GM06990 (cell line): ENCODE data around the gene SASH3.

ENCODE experiments used
- DNase-seq: peaks from one replicate; pipeline ENCODE4 v3.0.0-alpha.2; 2011; ENCODE audit not compliant: insufficient read length; ENCODE audit errors: extremely low read depth
- H3K27me3 ChIP-seq: replicated peaks from 2 replicates; pipeline ENCODE4 v1.6.0; 2011; ENCODE audit warnings: low read length; ENCODE audit not compliant: control insufficient read depth, insufficient read depth
- H3K36me3 ChIP-seq: 2 replicates; pipeline ENCODE4 v1.5.1; 2011; ENCODE audit warnings: low read length; ENCODE audit not compliant: control insufficient read depth, insufficient read depth
- H3K4me3 ChIP-seq: replicated peaks from 2 replicates; pipeline ENCODE4 v1.5.1; 2011; ENCODE audit warnings: low read depth, mild to moderate bottlenecking, control low read depth, low read length
- TF ChIP-seq, protein P1 (sequence below): IDR thresholded peaks from 2 replicates; pipeline ENCODE4 v1.5.1; 2011; ENCODE audit warnings: low read length, control low read depth, mild to moderate bottlenecking, inconsistent platforms; ENCODE audit not compliant: insufficient read depth, poor library complexity, severe bottlenecking

SASH3 gene

DNA sequence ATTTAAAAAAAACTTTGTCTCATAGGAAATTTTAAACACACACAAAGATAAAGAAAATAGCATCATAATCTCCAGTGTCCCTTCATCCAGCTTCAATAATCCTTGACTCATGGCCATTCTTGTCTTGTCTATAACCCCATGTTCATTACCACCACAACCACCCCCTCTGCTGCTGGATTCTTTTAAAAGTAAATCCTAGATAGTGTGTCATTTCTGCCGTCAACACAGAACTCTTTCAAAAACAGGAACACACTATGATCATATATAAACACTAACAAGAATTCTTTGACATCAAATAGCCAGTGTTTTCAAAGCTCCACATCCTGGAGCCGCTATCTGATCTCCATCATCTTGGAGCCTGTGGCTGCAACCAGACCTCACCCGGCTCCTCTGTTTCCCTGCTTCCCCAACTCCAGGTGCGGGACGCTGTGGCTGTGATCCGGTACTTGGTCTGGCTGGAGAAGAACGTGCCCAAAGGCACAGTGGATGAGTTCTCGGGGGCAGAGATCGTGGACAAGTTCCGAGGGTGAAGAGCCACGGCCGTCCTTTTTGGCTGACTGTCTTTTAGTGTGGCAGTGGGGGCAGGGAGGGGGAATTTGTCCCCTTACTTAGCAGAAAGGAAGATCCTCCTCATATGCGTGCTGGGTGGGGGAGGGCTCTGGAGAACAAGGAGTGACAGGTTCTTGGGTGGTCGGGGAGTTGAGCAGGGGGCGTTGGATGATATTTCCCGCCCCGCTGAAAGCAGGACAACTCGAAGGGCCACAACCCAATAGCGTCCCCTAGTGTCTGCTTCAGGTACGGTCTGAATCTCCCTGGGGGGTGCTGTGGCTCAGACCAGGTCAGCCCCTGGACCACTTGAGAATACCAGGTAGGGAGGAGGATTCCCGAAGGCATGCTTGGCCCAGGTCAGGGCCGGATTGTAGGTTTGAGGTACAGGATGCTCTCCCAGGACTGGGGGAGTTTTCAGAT, 25.4 kb upstream of the SASH3 start:
- no peaks in the 10 kb centered on the region; the same call in 1 of the 2 replicates for H3K27me3 ChIP-seq
- TF ChIP-seq, protein P1, sequence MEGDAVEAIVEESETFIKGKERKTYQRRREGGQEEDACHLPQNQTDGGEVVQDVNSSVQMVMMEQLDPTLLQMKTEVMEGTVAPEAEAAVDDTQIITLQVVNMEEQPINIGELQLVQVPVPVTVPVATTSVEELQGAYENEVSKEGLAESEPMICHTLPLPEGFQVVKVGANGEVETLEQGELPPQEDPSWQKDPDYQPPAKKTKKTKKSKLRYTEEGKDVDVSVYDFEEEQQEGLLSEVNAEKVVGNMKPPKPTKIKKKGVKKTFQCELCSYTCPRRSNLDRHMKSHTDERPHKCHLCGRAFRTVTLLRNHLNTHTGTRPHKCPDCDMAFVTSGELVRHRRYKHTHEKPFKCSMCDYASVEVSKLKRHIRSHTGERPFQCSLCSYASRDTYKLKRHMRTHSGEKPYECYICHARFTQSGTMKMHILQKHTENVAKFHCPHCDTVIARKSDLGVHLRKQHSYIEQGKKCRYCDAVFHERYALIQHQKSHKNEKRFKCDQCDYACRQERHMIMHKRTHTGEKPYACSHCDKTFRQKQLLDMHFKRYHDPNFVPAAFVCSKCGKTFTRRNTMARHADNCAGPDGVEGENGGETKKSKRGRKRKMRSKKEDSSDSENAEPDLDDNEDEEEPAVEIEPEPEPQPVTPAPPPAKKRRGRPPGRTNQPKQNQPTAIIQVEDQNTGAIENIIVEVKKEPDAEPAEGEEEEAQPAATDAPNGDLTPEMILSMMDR, result peak; percentile 60
- DNase-seq, result no peak

DNA sequence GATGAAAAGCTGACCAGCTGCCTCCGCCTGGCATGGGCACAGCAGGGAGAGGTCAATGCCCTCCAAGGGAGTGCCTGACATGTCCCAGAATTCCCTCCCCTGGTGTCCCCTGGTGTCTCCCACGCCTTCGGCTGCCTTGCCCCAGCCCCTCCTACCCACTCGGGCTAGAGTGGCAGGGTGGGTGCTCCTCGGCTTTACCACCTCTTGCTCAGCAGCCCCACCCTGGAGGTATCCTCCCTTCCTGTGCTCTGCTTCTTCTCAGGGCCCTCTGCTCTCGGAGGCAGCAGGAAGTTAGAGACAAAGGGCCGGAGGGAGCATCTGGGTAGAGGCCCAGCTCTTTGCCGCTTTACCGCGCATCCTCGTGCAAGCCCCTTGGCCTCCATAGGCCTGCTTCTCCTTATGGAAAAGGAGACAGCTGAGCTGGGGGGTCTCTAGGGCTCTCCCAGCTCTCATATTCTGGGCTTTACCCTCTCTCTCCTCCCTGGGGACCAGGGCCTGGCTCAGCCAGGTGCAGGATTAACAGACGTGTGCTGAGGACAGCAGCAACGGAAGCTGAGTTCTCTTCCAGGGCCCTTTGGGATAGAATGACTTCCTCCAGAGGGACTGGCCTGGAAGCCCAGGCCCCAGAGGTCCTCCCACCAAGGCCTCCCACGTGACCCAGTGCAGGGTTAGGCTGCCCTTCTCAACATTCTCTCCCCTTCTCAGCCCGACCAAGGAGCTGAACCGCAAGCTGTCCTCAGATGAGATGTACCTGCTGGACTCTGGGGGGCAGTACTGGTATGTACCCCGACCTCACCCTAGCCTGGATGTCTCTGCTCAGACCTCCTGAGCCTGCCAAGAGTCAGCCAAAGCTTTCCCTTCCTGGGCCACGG, 23.7 kb upstream of the SASH3 start:
- DNase-seq, result no peak
- no peak overlapping the region for H3K4me3 ChIP-seq
- H3K36me3 ChIP-seq, result no peaks in the 10 kb centered on the region
- no peaks in the 10 kb centered on the region; the same call in 1 of the 2 replicates for H3K27me3 ChIP-seq
- TF ChIP-seq, protein P1, result peak; percentile 43

More for the DNA sequence above, 25.4 kb upstream of the SASH3 start:
- Histone ChIP-seq H3K36me3 (no peaks in the 10 kb centered on the region), H3K4me3 (no peak overlapping the region)

DNA sequence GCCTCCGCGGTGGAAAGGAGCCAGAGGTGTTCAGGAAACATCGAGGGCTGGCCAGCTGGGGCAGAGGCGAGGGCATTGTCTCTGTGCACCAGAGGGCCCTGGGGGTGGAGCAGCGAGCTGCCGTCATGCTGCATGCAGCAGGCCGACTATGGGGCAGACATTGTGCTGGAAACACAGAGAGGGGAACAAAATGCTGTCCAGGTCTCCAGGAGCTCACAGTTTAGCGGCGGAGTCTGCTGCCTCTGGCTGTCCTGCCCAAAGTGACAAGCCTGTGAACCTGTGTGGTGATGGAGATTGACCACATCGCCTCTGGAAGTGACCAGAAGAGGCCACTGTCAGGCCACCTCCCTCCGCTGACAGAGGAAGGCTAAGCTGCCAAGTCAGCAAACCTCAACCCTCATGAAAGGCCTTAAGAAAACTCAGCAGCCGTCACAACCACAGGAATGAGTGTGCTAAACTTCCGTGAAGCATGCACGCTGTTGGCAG, 20.1 kb upstream of the SASH3 start:
- no peak for DNase-seq
- no peaks in the 10 kb centered on the region; the same call in 1 of the 2 replicates for H3K27me3 ChIP-seq

DNA sequence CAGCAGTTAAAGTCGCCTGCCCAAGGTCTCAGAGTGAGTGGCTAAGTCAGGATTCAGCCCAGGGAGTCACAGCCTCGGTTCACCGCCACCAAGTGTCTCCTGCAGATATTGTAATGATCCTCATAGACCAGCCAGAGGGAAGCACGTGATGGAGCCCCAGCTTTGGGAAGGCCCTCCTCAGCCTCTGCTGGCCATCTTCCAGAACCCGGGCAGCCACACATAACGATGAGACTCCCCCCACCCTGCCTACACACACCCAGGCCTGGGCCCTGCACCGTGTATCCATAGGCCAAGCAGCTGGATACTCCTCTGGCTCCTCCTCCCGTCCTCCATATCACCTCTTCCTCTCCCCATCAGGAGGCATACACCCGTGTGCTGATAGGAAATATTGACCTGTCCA, 19.6 kb upstream of the SASH3 start:
- no peak for DNase-seq
- TF ChIP-seq, protein P1, result no peak
- H3K4me3 ChIP-seq, result no peak overlapping the region
- no peaks in the 10 kb centered on the region for H3K36me3 ChIP-seq
- no peaks in the 10 kb centered on the region; the same call in 1 of the 2 replicates for H3K27me3 ChIP-seq

More for the DNA sequence above, 20.1 kb upstream of the SASH3 start:
- TF ChIP-seq, protein P1, result no peak
- H3K4me3 ChIP-seq, result no peak overlapping the region
- no peaks in the 10 kb centered on the region for H3K36me3 ChIP-seq

DNA sequence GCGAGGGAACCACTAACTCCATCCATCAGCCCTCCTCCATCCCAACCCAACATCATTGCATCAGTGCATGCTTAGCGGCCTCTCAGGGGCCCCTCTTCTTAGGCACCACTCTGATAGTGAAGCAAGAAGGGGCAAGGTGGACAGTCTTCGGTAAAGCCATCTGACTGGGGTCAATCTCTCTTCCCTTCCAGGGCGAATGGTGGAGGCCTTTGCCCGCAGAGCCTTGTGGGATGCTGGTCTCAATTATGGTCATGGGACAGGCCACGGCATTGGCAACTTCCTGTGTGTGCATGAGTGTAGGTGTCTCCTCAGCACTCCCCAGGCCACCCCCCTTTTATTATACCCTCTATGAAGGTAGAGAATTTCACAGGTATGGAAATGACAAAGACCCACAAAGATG, 18.8 kb upstream of the SASH3 start:
- no peaks in the 10 kb centered on the region for H3K36me3 ChIP-seq
- TF ChIP-seq, protein P1, result no peak
- DNase-seq, result no peak
- no peaks in the 10 kb centered on the region; the same call in 1 of the 2 replicates for H3K27me3 ChIP-seq
- no peak overlapping the region for H3K4me3 ChIP-seq
